GM23248 (cell line): Measurements from ENCODE around the gene C12orf54.
"Not testable (repeated sequence)": the region's sequence is repeated elsewhere in the genome, so short reads cannot be mapped to it uniquely, and the experiment has no call there.

ENCODE experiments used
- EZH2 ChIP-seq: fragments of 200-600 bp; sonication (generic); IDR thresholded peaks from 2 replicates; pipeline ENCODE4 v1.6.1; 2018; ENCODE audit warnings: antibody characterized with exemption, mild to moderate bottlenecking; ENCODE audit not compliant: insufficient read depth, poor library complexity, severe bottlenecking
- EZH2phosphoT487 ChIP-seq: fragments of 200-600 bp; sonication (generic); IDR thresholded peaks from 2 replicates; pipeline ENCODE4 v1.6.1; 2018; ENCODE audit warnings: antibody characterized with exemption, moderate library complexity, mild to moderate bottlenecking, low read depth; ENCODE audit not compliant: insufficient read depth

DNA sequence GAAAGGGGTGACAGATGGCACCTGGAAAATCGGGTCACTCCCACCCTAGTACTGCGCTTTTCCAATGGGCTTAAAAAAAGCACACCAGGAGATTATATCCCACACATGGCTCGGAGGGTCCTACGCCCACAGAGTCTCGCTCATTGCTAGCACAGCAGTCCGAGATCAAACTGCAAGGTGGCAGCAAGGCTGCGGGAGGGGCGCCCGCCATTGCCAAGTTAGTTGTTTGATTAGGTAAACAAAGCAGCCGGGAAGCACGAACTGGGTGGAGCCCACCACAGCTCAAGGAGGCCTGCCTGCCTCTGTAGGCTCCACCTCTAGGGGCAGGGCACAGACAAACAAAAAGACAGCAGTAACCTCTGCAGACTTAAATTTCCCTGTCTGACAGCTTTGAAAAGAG lies 7.8 kb upstream of the C12orf54 start:
- TF ChIP-seq EZH2, EZH2phosphoT487: not testable (repeated sequence)
